ENCODE measurements around the gene PSMA5. TPM values are rescaled to one million over a fixed set of nuclear protein-coding genes. Genes with fewer than 3 reads are reported as not detected.

Gene PSMA5
- total RNA-seq, 2 experiments from 2014 or later: 53.3 to 152 TPM

DNA sequence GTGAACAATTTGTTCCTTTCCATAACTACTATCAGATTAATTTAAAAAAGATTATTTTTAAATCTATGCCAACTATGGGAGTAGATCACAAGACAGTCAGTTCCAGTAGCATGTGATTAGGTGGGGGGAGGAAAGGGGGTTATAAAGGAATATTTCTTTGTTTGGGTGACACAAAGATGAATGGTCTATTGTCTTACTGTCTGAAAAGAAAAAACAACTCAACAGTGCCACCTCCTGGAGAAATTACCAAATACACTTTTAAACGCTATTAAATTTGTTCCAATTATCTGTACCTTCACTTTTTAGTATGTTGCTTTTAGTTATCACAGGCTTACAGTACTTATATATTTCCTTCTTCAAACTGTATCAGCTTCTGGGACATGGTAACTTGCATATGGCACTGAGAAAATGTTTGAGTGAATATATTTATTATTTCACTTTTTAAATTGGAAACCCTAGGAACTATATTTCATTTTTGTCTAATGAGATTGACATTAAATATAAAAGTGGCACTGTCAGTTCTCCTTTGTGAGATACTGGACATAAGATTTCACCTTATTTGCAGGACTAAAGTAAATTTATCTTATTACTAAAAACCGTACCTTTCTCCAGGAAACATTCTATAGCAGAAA is 26.8 kb downstream of the PSMA5 start:
- intact Hi-C loops (cut with micrococcal nuclease; ENCODE audit: unreplicated experiment): loop anchor here (1.0 to 10.0 kb wide), 6 partner anchors 57 to 295 kb away; no protein-coding TSS in a partner anchor
- peaks cover 30% of the 10 kb centered on the region; the same call in 1 of the 2 replicates for H3K79me2 ChIP-seq (ENCODE audit: insufficient read depth, low read depth, low read length)
- H3K9me2 ChIP-seq (ENCODE audit: insufficient read depth, low read length): no peaks in the 10 kb centered on the region
- no peaks in the 10 kb centered on the region for H3K9me3 ChIP-seq (ENCODE audit: low read length)
- peak; percentile 77 for DNase-seq (ENCODE audit: low spot score)
- H3K4me1 ChIP-seq (ENCODE audit: insufficient read depth, low read length, poor library complexity, severe bottlenecking): peaks cover 35% of the 10 kb centered on the region
- ChIA-PET CTCF (ENCODE audit: unreplicated experiment) (interaction anchor here (0.5 to 2.6 kb wide), 5 partner anchors 116 to 532 kb away, joined by 3 to 12 read pairs (median 4); partner anchors contain the start of gene PSRC1), POLR2A (interaction anchor here (0.6 to 6.4 kb wide), 8 partner anchors 8 to 300 kb away, joined by 3 to 55 read pairs (median 8); partner anchors contain the start of gene PSRC1)
- H2AFZ ChIP-seq (ENCODE audit: low read length): no peak overlapping the region
- no peak overlapping the region for H3K27ac ChIP-seq (ENCODE audit: low read depth, low read length, poor library complexity, severe bottlenecking)
- peaks cover 49% of the 10 kb centered on the region for H3K36me3 ChIP-seq (ENCODE audit: insufficient read depth, low read length)
- TF ChIP-seq EZH2phosphoT487 (IDR thresholded peaks at IDR 0.05; ENCODE audit: borderline replicate concordance, low read depth, low read length): no peak
- TF ChIP-seq, protein P1, sequence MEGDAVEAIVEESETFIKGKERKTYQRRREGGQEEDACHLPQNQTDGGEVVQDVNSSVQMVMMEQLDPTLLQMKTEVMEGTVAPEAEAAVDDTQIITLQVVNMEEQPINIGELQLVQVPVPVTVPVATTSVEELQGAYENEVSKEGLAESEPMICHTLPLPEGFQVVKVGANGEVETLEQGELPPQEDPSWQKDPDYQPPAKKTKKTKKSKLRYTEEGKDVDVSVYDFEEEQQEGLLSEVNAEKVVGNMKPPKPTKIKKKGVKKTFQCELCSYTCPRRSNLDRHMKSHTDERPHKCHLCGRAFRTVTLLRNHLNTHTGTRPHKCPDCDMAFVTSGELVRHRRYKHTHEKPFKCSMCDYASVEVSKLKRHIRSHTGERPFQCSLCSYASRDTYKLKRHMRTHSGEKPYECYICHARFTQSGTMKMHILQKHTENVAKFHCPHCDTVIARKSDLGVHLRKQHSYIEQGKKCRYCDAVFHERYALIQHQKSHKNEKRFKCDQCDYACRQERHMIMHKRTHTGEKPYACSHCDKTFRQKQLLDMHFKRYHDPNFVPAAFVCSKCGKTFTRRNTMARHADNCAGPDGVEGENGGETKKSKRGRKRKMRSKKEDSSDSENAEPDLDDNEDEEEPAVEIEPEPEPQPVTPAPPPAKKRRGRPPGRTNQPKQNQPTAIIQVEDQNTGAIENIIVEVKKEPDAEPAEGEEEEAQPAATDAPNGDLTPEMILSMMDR (conservative IDR thresholded peaks at IDR 0.05; ENCODE audit: low read length): peak; percentile 92
- no peak overlapping the region for H3K4me3 ChIP-seq (ENCODE audit: low read depth, low read length, poor library complexity, severe bottlenecking)
- BruUV-seq (replicated peaks): no TSS peak
- peaks cover 6% of the 10 kb centered on the region; the same call in 1 of the 2 replicates for H4K20me1 ChIP-seq (ENCODE audit: insufficient read depth, low read length)
- no peak overlapping the region for H3K4me2 ChIP-seq (ENCODE audit: low read length)

DNA sequence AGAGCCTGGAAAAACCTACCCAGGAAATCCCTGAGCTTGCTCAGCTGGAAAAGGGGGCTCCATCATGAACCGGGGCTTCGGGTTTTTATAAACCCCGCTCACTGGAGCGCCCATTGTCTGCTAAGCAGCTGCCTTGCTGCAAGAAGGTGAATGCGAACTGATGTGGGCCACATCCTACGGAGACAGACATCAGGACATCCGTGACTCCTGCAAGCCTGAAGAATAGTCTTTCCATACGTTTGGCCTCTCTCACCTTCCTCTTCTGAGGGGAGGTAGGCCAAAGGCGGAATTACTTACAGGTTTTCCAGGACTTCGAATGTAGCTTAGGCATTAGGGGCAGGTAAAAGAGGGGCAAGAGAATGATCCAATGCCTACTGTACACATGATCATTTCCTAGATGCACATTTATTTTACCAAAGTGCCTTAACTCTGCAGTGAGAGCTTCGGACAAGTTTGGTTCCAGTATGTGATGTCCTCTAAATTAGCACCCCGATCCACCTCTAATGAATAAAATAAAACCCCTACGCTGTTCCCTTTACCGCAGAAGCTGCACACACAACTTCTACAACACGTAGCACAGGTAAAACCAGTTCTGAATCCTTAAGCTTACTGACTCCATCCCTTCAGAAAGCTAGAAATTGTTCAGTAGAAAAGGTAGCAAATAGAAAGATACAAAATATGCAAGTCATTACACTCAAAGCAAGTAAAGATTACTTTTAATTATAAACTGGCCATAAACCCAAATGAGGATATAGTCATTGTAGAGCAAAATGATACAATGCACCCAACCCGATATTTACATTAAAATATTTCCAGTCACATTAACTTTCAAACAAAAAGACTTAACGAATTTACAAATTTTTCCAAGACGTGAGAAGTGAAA is 27.7 kb downstream of the PSMA5 start:
- POLR2A ChIA-PET: interaction anchor here (0.6 to 6.4 kb wide), 9 partner anchors 11 to 299 kb away, joined by 3 to 55 read pairs (median 6); partner anchors contain the start of gene PSRC1
- CTCF ChIA-PET (ENCODE audit: unreplicated experiment): interaction anchor here (0.5 to 2.6 kb wide), 7 partner anchors 116 to 531 kb away, joined by 3 to 12 read pairs (median 3); partner anchors contain the start of gene PSRC1
- Histone ChIP-seq H2AFZ (ENCODE audit: low read length) (peak overlapping the region; percentile 81; the same call in 1 of the 2 replicates), H4K20me1 (ENCODE audit: insufficient read depth, low read length) (peaks cover 6% of the 10 kb centered on the region; the same call in 1 of the 2 replicates), H3K4me3 (ENCODE audit: low read depth, low read length, poor library complexity, severe bottlenecking) (peak overlapping the region; percentile 84), H3K9me3 (ENCODE audit: low read length) (no peaks in the 10 kb centered on the region), H3K36me3 (ENCODE audit: insufficient read depth, low read length) (peaks cover 41% of the 10 kb centered on the region), H3K4me1 (ENCODE audit: insufficient read depth, low read length, poor library complexity, severe bottlenecking) (peaks cover 44% of the 10 kb centered on the region), H3K9me2 (ENCODE audit: insufficient read depth, low read length) (no peaks in the 10 kb centered on the region), H3K27ac (ENCODE audit: low read depth, low read length, poor library complexity, severe bottlenecking) (peak overlapping the region; percentile 29), H3K79me2 (ENCODE audit: insufficient read depth, low read depth, low read length) (peaks cover 36% of the 10 kb centered on the region; the same call in 1 of the 2 replicates), H3K4me2 (ENCODE audit: low read length) (peak overlapping the region; percentile 87)
- no peak for DNase-seq (ENCODE audit: low spot score)
- no peak for TF ChIP-seq EZH2phosphoT487 (IDR thresholded peaks at IDR 0.05; ENCODE audit: borderline replicate concordance, low read depth, low read length)
- TF ChIP-seq, protein P1 (conservative IDR thresholded peaks at IDR 0.05; ENCODE audit: low read length): no peak
- intact Hi-C loops (cut with micrococcal nuclease; ENCODE audit: unreplicated experiment): loop anchor here (1.0 to 10.0 kb wide), 7 partner anchors 56 to 294 kb away; partner anchors contain the start of gene PSRC1
- BruUV-seq (replicated peaks): no TSS peak

Data from OCI-LY7 (cell line).